Astrocyte (in vitro differentiated cells and primary cell): ENCODE data around the gene ANKRD39. TPM values are rescaled to one million over a fixed set of nuclear protein-coding genes. Genes with fewer than 3 reads are reported as not detected.

Source experiments
- DNase-seq: peaks from one replicate; pipeline ENCODE4 v3.0.0-alpha.2; 2010; ENCODE audit warnings: low read depth
- FAIRE-seq: peaks from 2 replicates; lab custom pipeline; 2011; peaks lifted over from hg19 to GRCh38; lab: Jason Lieb, UNC
- H2AFZ ChIP-seq: 2 replicates; pipeline ENCODE4 v1.6.0; 2012; ENCODE audit warnings: low read depth, low read length, inconsistent platforms
- H3K27ac ChIP-seq: 2 replicates; pipeline ENCODE4 v1.5.1; 2011; ENCODE audit warnings: low read depth, low read length, inconsistent platforms
- H3K27me3 ChIP-seq: 2 replicates; pipeline ENCODE4 v1.6.0; 2011; ENCODE audit warnings: low read length, inconsistent platforms; ENCODE audit not compliant: insufficient read depth
- H3K36me3 ChIP-seq: 2 replicates; pipeline ENCODE4 v1.5.1; 2011; ENCODE audit warnings: low read length, inconsistent platforms; ENCODE audit not compliant: insufficient read depth
- H3K4me1 ChIP-seq: 2 replicates; pipeline ENCODE4 v1.5.1; 2011; ENCODE audit warnings: low read length, inconsistent platforms; ENCODE audit not compliant: insufficient read depth
- H3K4me2 ChIP-seq: 2 replicates; pipeline ENCODE4 v1.6.0; 2012; ENCODE audit warnings: low read length, inconsistent platforms
- H3K4me3 ChIP-seq: 2 replicates; pipeline ENCODE4 v1.5.1; 2011; ENCODE audit warnings: low read depth, mild to moderate bottlenecking, low read length, inconsistent platforms; ENCODE audit not compliant: insufficient read depth
- H3K79me2 ChIP-seq: 2 replicates; pipeline ENCODE4 v1.6.0; 2012; ENCODE audit warnings: mild to moderate bottlenecking, low read length, inconsistent platforms; ENCODE audit not compliant: insufficient read depth
- H3K9ac ChIP-seq: 2 replicates; pipeline ENCODE4 v1.6.0; 2012; ENCODE audit warnings: mild to moderate bottlenecking, low read length, inconsistent platforms
- H3K9me3 ChIP-seq: 2 replicates; pipeline ENCODE4 v1.5.1; 2012; ENCODE audit warnings: low read depth, mild to moderate bottlenecking, low read length, inconsistent platforms; ENCODE audit not compliant: insufficient read depth
- H4K20me1 ChIP-seq: 2 replicates; pipeline ENCODE4 v1.6.0; 2012; ENCODE audit warnings: low read length, inconsistent platforms; ENCODE audit not compliant: insufficient read depth
- H3K27ac Mint-ChIP-seq: one replicate; pipeline ENCODE4 v1.8.0; 2021; ENCODE audit warnings: mild to moderate bottlenecking, mixed read lengths; ENCODE audit not compliant: unreplicated experiment
- H3K27me3 Mint-ChIP-seq: one replicate; pipeline ENCODE4 v1.8.0; 2021; ENCODE audit warnings: low read depth, mixed read lengths; ENCODE audit not compliant: unreplicated experiment
- H3K36me3 Mint-ChIP-seq: one replicate; pipeline ENCODE4 v1.8.0; 2021; ENCODE audit warnings: low read depth, mixed read lengths; ENCODE audit not compliant: unreplicated experiment
- H3K4me1 Mint-ChIP-seq: one replicate; pipeline ENCODE4 v1.8.0; 2021; ENCODE audit warnings: low read depth, mixed read lengths; ENCODE audit not compliant: unreplicated experiment
- H3K4me3 Mint-ChIP-seq: one replicate; pipeline ENCODE4 v1.8.0; 2021; ENCODE audit warnings: mild to moderate bottlenecking, moderate library complexity, mixed read lengths; ENCODE audit not compliant: unreplicated experiment
- H3K9me3 Mint-ChIP-seq: one replicate; pipeline ENCODE4 v1.8.0; 2021; ENCODE audit warnings: mild to moderate bottlenecking, mixed read lengths; ENCODE audit not compliant: unreplicated experiment
- CTCF ChIP-seq: IDR thresholded peaks from 2 replicates; pipeline ENCODE4 v1.5.1; 2011; ENCODE audit warnings: low read depth, mild to moderate bottlenecking, inconsistent platforms, low read length, moderate library complexity; ENCODE audit not compliant: insufficient read depth
- EZH2 ChIP-seq: IDR thresholded peaks from 2 replicates; pipeline ENCODE4 v1.6.1; 2012; ENCODE audit warnings: mild to moderate bottlenecking, low read length, inconsistent platforms; ENCODE audit not compliant: insufficient read depth
- total RNA-seq: library from RNA; stranded (reverse); gene quantifications from 2 replicates; pipeline ENCODE4 v1.2.1, GENCODE V29; 2021

The ANKRD39 gene
- total RNA-seq, 1 donor from 2014 or later, result 13.7 TPM

GRCh38 chr2:96895746-96896651, 38.2 kb upstream of the ANKRD39 start:
- Histone ChIP-seq H3K4me3 (no peak overlapping the region), H2AFZ (no peak overlapping the region), H3K27ac (no peak overlapping the region), H3K4me1 (peaks cover 7% of the 10 kb centered on the region), H3K36me3 (no peaks in the 10 kb centered on the region), H3K4me2 (no peak overlapping the region), H3K79me2 (no peaks in the 10 kb centered on the region), H3K9me3 (no peaks in the 10 kb centered on the region), H3K9ac (no peak overlapping the region), H4K20me1 (no peaks in the 10 kb centered on the region), H3K27me3 (no peaks in the 10 kb centered on the region)
- Mint-ChIP-seq H3K4me1 (peaks cover 20% of the 10 kb centered on the region), H3K4me3 (no peak overlapping the region), H3K36me3 (no peaks in the 10 kb centered on the region), H3K9me3 (no peaks in the 10 kb centered on the region), H3K27me3 (peaks cover 28% of the 10 kb centered on the region), H3K27ac (no peak overlapping the region)
- no peak for DNase-seq
- TF ChIP-seq EZH2 (no peak), CTCF (no peak)
- FAIRE-seq, result no peak

DNA sequence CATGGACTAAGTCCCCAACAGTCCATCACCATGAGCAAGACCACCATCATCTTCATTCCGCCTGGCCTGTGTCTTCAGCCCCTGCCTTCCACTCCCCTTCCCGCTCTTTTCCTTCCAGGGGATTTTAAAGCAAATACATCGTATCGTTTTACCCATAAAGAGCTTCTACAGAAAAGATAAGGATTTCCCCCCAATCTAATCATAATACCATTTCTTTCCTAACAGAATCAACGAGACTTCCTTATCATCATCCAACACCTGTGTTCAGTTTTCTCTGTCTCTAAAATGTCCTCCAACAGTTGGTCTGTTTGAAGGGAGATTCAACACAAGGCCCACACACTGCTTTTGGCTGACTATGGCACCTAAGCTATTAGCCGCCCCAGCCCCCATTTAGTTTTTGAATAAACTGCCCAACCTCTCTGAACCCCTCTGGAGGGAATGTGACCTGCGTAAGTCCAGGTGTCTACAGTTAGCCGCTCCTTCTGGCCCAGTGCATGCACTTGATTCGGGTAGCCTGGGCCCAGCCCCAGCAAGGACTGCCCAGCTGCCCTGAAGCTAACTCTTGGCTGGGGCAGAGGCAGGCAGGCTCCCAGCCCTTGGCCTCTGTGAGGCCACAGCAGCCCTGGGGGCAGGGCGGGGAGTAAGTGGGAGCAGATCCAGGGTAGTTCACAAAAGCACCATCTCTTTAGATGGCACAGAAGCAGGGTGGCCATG, 37.4 kb upstream of the ANKRD39 start:
- no peak overlapping the region for H3K4me3 ChIP-seq
- no peak overlapping the region for H3K9ac ChIP-seq
- Mint-ChIP-seq H3K27me3 (peaks cover 28% of the 10 kb centered on the region), H3K4me1 (peaks cover 28% of the 10 kb centered on the region), H3K4me3 (no peak overlapping the region), H3K36me3 (no peaks in the 10 kb centered on the region), H3K27ac (peak overlapping the region; percentile 5), H3K9me3 (no peaks in the 10 kb centered on the region)
- FAIRE-seq (no peak), DNase-seq (no peak)
- no peaks in the 10 kb centered on the region for H3K27me3 ChIP-seq
- H3K27ac ChIP-seq, result no peak overlapping the region
- H3K79me2 ChIP-seq, result no peaks in the 10 kb centered on the region
- H3K9me3 ChIP-seq, result no peaks in the 10 kb centered on the region
- H3K4me2 ChIP-seq, result no peak overlapping the region
- peaks cover 7% of the 10 kb centered on the region for H3K4me1 ChIP-seq
- H2AFZ ChIP-seq, result no peak overlapping the region
- TF ChIP-seq EZH2 (no peak), CTCF (no peak)
- H3K36me3 ChIP-seq, result no peaks in the 10 kb centered on the region
- H4K20me1 ChIP-seq, result no peaks in the 10 kb centered on the region
